Non-pigmented ciliary epithelial cell (primary cell): ENCODE results near the gene FRAT2.
A peak's percentile ranks its signal among the peaks of the same experiment; 100 is the strongest.

Experiments used
- DNase-seq: peaks from one replicate; pipeline ENCODE4 v3.0.0-alpha.2; 2010; ENCODE audit warnings: low read depth

The FRAT2 gene

GRCh38 chr10:97325754-97326153 is 8.8 kb downstream of the FRAT2 start:
- DNase-seq = no peak

GRCh38 chr10:97323501-97323900 is 11.0 kb downstream of the FRAT2 start:
- no peak for DNase-seq

GRCh38 chr10:97321804-97322190 is 12.7 kb downstream of the FRAT2 start:
- no peak for DNase-seq

GRCh38 chr10:97321032-97321803 is 13.3 kb downstream of the FRAT2 start:
- DNase-seq = no peak

GRCh38 chr10:97320480-97321031 is 14.0 kb downstream of the FRAT2 start:
- DNase-seq = no peak

- no peak for DNase-seq
These were observed 14.7 kb downstream of the FRAT2 start for GRCh38 chr10:97319671-97320479.

GRCh38 chr10:97318772-97319651 is 15.5 kb downstream of the FRAT2 start, which contains the start of gene FRAT1:
TSS of gene FRAT1 (plus strand) at chr10:97319271. CDS start at chr10:97319454, 183 bp downstream.
- DNase-seq = peak; percentile 73

GRCh38 chr10:97314671-97315070 is 19.9 kb downstream of the FRAT2 start:
- DNase-seq = no peak

- no peak for DNase-seq
These were observed 21.6 kb downstream of the FRAT2 start for GRCh38 chr10:97312897-97313296.

GRCh38 chr10:97311111-97311626 is 23.4 kb downstream of the FRAT2 start:
- DNase-seq = no peak

- no peak for DNase-seq
These were observed 26.4 kb downstream of the FRAT2 start for GRCh38 chr10:97307866-97308780.

GRCh38 chr10:97307441-97307840 is 27.1 kb downstream of the FRAT2 start:
- no peak for DNase-seq

- no peak for DNase-seq
These were observed 32.3 kb downstream of the FRAT2 start for GRCh38 chr10:97302088-97302791.

GRCh38 chr10:97300980-97301379 is 33.5 kb downstream of the FRAT2 start:
- DNase-seq = no peak

- no peak for DNase-seq
These were observed 36.3 kb downstream of the FRAT2 start for GRCh38 chr10:97298223-97298571.

GRCh38 chr10:97297556-97298222 is 36.8 kb downstream of the FRAT2 start:
- no peak for DNase-seq

- DNase-seq = no peak
These were observed 41.7 kb downstream of the FRAT2 start for GRCh38 chr10:97292862-97293198.

GRCh38 chr10:97292097-97292861 is 42.2 kb downstream of the FRAT2 start, which contains the start of gene ARHGAP19:
TSS of gene ARHGAP19 (minus strand) at chr10:97292637. CDS start at chr10:97292627, 10 bp downstream.
- DNase-seq = peak; percentile 93
